IPS DF 6.9 (cell line): ENCODE measurements around the gene KCNQ1OT1.

Experiments used
- DNase-seq: peaks from one replicate; pipeline ENCODE4 v3.0.0-alpha.2; 2013; ENCODE audit warnings: low read depth, low spot score
- H3K27ac ChIP-seq: one replicate; pipeline ENCODE4 v1.5.1; 2013; ENCODE audit warnings: low read length, control low read depth
- H3K27me3 ChIP-seq: 2 replicates; pipeline ENCODE4 v1.6.1; 2013; ENCODE audit warnings: mild to moderate bottlenecking, low read length; ENCODE audit not compliant: control insufficient read depth, insufficient read depth
- H3K36me3 ChIP-seq: 2 replicates; pipeline ENCODE4 v1.6.1; 2013; ENCODE audit warnings: low read length; ENCODE audit not compliant: control insufficient read depth, insufficient read depth
- H3K4me1 ChIP-seq: 2 replicates; pipeline ENCODE4 v1.6.1; 2013; ENCODE audit warnings: low read length; ENCODE audit not compliant: control insufficient read depth, insufficient read depth
- H3K4me3 ChIP-seq: 2 replicates; pipeline ENCODE4 v1.5.1; 2013; ENCODE audit warnings: mild to moderate bottlenecking, low read length
- H3K9me3 ChIP-seq: 2 replicates; pipeline ENCODE4 v1.6.1; 2013; ENCODE audit warnings: low read length, inconsistent platforms; ENCODE audit not compliant: control insufficient read depth, insufficient read depth
- WGBS: extraction: QIAGEN DNeasy Blood & Tissue Kit; methylation state at CpG from one replicate; pipeline ENCODE4 v1.1.7; 2013; ENCODE audit warnings: mixed read lengths, missing lambda C conversion rate; ENCODE audit not compliant: insufficient read length, insufficient coverage; 5-methylcytosine and 5-hydroxymethylcytosine counted together

Gene KCNQ1OT1

DNA sequence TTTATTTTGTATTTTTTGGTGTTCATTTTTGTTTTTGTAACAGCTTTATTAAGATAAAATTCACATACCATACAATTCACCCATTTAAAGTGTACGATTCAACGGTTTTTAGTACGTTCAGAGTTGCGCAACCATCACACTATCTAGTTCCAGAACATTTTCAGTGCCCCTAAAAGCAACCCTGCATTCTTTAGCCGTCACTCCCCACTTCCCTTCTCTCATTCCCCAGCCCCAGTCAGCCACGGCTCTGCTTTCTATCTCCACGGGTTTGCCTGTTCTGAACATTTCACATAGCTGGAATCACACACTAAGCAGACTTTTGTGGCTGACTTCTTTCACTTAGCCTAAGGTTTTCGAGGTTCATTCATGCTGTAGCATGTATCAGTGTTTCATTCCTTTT is 9.6 kb upstream of the KCNQ1OT1 start:
- Histone ChIP-seq H3K27me3 (peaks cover 3% of the 10 kb centered on the region; the same call in 1 of the 2 replicates), H3K4me1 (no peaks in the 10 kb centered on the region), H3K27ac (no peak overlapping the region), H3K9me3 (no peaks in the 10 kb centered on the region), H3K4me3 (no peak overlapping the region), H3K36me3 (no peaks in the 10 kb centered on the region)
- no peak for DNase-seq
- no CpG with 5 or more reads among the region's 8 CpGs for WGBS

DNA sequence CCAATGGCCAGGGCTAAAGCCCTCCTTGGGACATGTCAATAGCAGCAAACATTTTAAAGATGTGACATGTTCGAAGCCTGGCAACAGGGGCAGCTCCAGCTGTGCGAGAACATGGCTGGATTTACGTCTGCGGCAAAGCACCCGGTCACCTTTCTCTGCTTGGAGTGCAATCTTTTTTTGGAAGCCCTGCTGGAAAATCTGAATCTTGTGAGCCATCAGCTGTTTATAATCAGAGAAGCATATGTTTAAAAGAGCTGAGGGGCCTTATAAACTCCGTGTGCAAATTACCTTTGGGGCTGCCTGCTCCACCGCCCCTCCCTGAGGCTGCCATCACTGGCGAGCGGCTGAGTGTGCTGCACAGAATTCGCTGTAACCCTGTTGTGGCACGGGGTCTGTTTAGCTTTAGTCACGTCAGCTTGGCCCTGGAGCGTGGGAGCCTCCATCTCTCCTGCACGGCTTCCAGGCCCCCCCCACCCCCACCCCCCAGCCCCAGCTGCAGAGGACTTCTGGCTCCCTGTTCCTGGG is 9.0 kb upstream of the KCNQ1OT1 start:
- H3K27ac ChIP-seq, result no peak overlapping the region
- WGBS, result no CpG with 5 or more reads among the region's 14 CpGs
- peaks cover 2% of the 10 kb centered on the region for H3K4me1 ChIP-seq
- no peaks in the 10 kb centered on the region for H3K9me3 ChIP-seq
- peaks cover 3% of the 10 kb centered on the region; the same call in 1 of the 2 replicates for H3K27me3 ChIP-seq
- H3K4me3 ChIP-seq, result no peak overlapping the region
- no peak for DNase-seq
- no peaks in the 10 kb centered on the region for H3K36me3 ChIP-seq

DNA sequence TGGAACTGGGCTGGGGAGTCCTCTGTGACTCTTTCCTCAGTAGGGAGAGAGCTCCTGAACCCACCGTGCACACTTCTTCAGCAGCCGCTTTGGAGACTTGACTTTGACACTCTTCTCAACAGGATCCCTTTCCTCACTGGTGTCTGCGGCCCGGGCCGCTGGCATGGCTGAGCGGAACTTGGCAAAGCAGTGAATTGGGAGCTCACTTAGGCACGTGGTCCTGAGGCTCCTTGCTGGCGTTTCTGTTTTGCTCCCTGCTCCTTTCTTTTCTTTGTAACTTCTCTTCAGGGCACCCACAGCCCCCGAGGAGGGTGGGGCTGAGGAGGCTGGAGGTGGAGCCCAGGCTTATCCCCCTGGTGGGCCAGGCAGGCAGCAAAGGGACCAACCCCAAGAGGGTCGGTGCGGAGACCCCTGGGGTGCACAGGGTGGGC is 8.4 kb upstream of the KCNQ1OT1 start:
- peaks cover 3% of the 10 kb centered on the region; the same call in 1 of the 2 replicates for H3K27me3 ChIP-seq
- H3K9me3 ChIP-seq, result no peaks in the 10 kb centered on the region
- no CpG with 5 or more reads among the region's 11 CpGs for WGBS
- no peaks in the 10 kb centered on the region for H3K36me3 ChIP-seq
- H3K4me3 ChIP-seq, result no peak overlapping the region
- no peak overlapping the region for H3K27ac ChIP-seq
- peaks cover 3% of the 10 kb centered on the region for H3K4me1 ChIP-seq
- no peak for DNase-seq

DNA sequence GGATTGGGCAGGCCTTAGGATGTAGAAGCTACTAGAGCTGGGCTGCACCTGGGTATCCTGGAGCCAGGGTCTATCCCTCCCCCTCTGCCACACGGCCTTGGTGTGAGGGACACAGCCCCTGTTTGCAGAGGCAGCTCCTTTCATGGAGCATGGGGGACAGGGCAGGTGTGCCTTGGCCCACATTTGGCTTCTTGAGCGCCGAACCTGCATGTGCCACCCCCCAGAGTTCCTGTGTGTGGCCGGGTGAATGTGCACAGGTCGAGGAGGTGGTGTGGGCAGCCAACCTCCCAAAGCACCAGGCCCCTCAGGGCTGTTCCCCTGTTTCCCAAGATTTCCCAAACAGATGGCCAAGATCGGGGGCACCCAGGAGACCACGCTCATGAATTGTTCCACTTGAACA is 7.9 kb upstream of the KCNQ1OT1 start:
- Histone ChIP-seq H3K9me3 (no peaks in the 10 kb centered on the region), H3K4me1 (peaks cover 6% of the 10 kb centered on the region), H3K27me3 (peaks cover 3% of the 10 kb centered on the region; the same call in 1 of the 2 replicates), H3K36me3 (no peaks in the 10 kb centered on the region), H3K4me3 (no peak overlapping the region), H3K27ac (no peak overlapping the region)
- WGBS, result no CpG with 5 or more reads among the region's 7 CpGs
- no peak for DNase-seq

DNA sequence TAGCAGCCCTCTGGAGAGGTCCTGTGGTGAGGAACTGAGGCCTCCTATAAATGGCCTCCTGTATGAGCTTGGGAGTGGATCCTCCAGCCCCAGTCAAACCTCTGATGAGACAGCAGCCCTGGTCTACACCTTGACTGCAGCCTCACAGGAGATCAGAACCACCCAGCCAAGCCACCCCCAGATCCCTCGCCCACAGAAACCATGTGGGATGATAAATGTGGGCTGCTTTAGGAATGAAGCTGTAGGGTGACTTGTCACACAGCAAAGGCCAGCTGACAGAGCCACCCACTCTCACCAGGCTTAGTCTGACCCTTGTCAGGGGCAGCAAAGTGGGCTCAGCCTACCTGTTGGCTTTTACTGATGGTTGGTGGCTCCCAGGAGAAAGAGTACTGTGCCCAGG is 6.5 kb upstream of the KCNQ1OT1 start:
- Histone ChIP-seq H3K4me3 (no peak overlapping the region), H3K4me1 (peaks cover 10% of the 10 kb centered on the region), H3K27ac (no peak overlapping the region), H3K27me3 (peaks cover 3% of the 10 kb centered on the region; the same call in 1 of the 2 replicates), H3K36me3 (no peaks in the 10 kb centered on the region), H3K9me3 (no peaks in the 10 kb centered on the region)
- no peak for DNase-seq
- WGBS, result no CpG with 5 or more reads among the region's 1 CpG

DNA sequence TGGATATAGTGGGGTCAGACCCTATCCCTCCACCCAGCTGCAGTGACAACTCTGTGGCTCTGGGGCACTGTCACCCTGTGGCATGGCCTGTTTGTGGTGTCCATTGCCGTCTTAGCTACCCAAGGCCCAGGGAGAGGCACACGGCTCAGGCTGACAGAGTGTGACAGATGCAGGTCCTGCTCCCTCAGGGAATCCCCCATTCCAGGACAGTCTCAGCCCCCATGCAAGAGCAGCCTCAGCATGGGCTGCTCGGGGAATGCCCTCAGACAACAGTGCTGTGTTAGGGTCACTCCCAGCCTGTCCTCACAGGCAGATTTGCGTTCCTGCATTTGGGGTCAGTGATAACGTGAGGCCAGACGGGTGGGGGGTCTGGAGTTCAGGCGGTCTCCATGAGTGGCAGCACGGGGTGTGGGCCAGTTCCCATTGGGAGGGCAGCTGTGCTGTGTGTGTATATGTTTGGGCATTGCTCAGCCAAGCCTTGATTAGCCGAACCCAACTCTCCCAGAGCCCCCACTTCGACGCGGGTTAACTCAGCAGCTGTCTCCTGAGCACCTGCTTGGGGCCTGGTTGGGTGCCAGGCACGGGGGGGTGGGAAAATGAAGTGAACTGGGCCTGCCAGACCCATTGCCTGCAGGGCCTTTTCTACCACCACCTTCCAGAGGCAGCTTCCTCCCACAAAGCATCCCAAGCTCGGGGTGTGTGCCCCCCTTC is 5.3 kb upstream of the KCNQ1OT1 start:
- Histone ChIP-seq H3K27ac (no peak overlapping the region), H3K4me3 (no peak overlapping the region), H3K36me3 (no peaks in the 10 kb centered on the region; the same call in 1 of the 2 replicates), H3K9me3 (no peaks in the 10 kb centered on the region), H3K4me1 (peaks cover 12% of the 10 kb centered on the region), H3K27me3 (peaks cover 3% of the 10 kb centered on the region; the same call in 1 of the 2 replicates)
- WGBS, result no CpG with 5 or more reads among the region's 14 CpGs
- no peak for DNase-seq

DNA sequence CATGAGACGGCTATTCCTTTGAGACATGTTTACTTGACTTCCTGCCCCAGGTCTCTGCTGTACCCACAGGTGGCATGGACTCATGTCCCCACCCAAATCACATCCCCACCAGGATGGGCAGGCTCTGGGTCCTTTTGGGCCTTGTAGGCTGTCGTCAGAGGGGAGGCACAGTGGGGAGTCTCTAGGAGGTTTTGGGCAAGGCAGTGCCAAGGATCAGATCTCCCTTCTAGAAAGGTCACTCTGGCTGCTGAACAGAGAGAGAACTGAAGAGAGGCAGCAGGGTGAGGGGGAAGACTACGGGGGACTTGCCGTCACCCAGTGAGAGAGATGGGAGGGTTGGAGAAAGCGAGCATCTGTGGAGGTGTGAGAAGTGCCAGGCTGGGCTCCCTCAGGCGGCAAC is 4.6 kb upstream of the KCNQ1OT1 start:
- DNase-seq, result no peak
- Histone ChIP-seq H3K4me3 (no peak overlapping the region), H3K27me3 (peaks cover 3% of the 10 kb centered on the region; the same call in 1 of the 2 replicates), H3K27ac (no peak overlapping the region), H3K9me3 (no peaks in the 10 kb centered on the region), H3K4me1 (peaks cover 12% of the 10 kb centered on the region), H3K36me3 (no peaks in the 10 kb centered on the region; the same call in 1 of the 2 replicates)
- WGBS, result no CpG with 5 or more reads among the region's 6 CpGs

DNA sequence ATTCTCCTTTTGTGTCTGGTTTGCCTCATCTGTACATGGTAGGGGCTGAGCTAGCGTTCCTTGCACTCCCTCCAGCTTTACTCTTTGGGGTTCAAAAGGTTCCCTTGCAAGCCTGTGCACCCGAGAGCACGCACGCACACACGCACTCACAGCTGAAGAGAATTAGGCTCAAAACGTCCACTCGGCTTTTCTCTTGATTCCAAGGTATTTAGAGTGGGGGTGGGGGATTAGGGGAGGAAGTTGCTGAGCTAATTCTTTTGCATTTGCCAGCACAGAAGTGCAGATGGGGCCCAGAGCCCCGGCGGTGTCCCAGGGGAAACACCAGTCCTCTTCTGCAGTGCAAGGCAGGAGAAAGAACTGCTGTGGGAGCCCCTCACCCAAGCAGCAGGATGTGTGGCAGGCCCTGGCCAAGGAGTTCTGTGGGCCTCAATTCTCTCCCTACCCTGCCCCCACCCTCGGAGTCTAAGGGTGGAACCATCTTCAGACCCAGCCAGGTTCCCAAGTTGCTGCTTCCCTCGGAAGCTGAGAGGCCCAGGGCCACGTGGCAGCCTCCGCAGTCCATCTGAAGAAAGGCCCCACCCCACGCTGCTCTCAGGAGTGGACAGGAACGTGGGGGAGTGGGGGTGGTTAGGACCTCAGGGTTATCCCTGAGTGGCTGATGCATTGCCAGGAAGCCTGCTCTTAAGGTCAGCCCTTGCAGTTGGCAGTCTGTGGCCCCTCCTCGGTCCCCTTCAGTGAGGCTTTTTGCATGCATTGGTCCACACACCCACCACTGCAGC is 3.8 kb upstream of the KCNQ1OT1 start:
- H3K27ac ChIP-seq, result no peak overlapping the region
- no peak for DNase-seq
- H3K9me3 ChIP-seq, result no peaks in the 10 kb centered on the region
- no peaks in the 10 kb centered on the region; the same call in 1 of the 2 replicates for H3K36me3 ChIP-seq
- H3K27me3 ChIP-seq, result peaks cover 3% of the 10 kb centered on the region; the same call in 1 of the 2 replicates
- WGBS, result no CpG with 5 or more reads among the region's 16 CpGs
- no peak overlapping the region for H3K4me3 ChIP-seq
- peaks cover 12% of the 10 kb centered on the region for H3K4me1 ChIP-seq

DNA sequence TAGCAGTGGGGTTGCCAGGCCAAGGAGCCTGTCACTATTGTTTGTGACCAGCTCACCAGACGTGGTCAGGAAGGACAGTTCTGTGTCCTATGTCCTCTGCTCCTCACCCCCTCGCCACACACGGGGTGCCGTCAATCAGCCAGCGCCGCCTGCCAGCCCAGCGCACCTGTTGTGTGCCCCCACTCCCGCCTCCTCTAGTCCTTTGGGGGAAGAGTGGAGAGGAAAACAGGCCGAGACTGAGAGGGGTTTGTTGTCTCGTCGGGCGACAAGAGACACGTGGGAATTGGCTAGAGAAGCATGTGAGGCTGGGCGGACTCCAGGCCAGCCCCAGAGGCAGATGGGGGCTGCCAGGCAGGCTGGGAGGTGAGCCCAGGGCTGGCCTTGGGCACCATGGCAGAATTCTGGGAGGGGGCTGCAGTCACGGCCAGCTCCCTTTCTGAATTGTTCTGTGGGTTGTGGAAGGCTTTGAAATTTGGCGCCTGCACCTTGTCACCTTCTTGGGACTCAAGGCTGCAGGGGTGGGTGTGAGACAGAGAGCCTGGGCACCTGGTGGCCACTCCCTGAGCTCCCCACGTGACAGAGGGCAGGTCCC is 3.1 kb upstream of the KCNQ1OT1 start:
- Histone ChIP-seq H3K27me3 (peaks cover 3% of the 10 kb centered on the region; the same call in 1 of the 2 replicates), H3K4me3 (no peak overlapping the region)

DNA sequence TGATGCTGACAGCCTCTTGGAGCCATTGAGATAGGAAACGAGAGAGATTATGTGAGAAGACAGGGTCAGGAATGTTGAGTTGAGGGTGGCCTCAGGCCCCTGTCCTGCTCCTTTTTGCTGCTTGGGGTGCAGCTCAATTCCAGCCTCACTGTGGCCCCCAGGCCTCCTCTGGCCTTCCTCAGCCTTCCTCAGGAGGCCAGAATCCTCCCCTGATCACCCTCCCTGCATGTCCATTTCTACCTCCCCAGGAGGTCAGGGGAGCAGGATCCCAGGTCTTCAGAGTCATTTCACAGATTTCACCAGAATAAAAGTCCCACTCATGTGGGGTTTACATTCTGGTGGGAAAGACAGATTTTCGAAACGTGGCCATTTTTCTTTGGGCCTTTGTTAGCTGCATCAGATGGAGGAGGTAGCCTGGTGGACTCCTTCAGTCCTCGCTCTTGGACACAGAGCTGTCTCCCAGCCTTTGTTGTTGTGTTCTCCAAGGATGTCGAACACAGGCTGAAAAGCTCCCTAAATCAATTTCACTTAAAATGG is 2.2 kb upstream of the KCNQ1OT1 start:
- Histone ChIP-seq H3K27ac (no peak overlapping the region), H3K9me3 (no peaks in the 10 kb centered on the region), H3K4me1 (peaks cover 12% of the 10 kb centered on the region), H3K36me3 (no peaks in the 10 kb centered on the region; the same call in 1 of the 2 replicates), H3K4me3 (no peak overlapping the region), H3K27me3 (peaks cover 3% of the 10 kb centered on the region; the same call in 1 of the 2 replicates)
- no peak for DNase-seq
- no CpG with 5 or more reads among the region's 5 CpGs for WGBS

More for the DNA sequence above, 3.1 kb upstream of the KCNQ1OT1 start:
- Histone ChIP-seq H3K36me3 (no peaks in the 10 kb centered on the region; the same call in 1 of the 2 replicates), H3K9me3 (no peaks in the 10 kb centered on the region), H3K4me1 (peaks cover 12% of the 10 kb centered on the region), H3K27ac (no peak overlapping the region)
- no peak for DNase-seq
- no CpG with 5 or more reads among the region's 17 CpGs for WGBS
